SU-DHL-6 (cell line): ENCODE measurements around the gene TTI1.

Experiments used
- H2AFZ ChIP-seq: fragments of 200-600 bp; sonication (generic); 2 replicates; pipeline ENCODE4 v1.6.1; 2014; ENCODE audit warnings: low read depth, mild to moderate bottlenecking, moderate library complexity, mixed read lengths, antibody characterized with exemption, low read length; ENCODE audit not compliant: severe bottlenecking
- H3F3A ChIP-seq: fragments of 200-600 bp; shearing (Covaris generic); 2 replicates; pipeline ENCODE4 v1.6.0; 2016; ENCODE audit warnings: antibody characterized with exemption, mild to moderate bottlenecking; ENCODE audit not compliant: insufficient read depth
- H3K27ac ChIP-seq: fragments of 200-600 bp; sonication (generic); 2 replicates; pipeline ENCODE4 v1.5.1; 2016; ENCODE audit warnings: low read depth, mild to moderate bottlenecking, low read length, moderate library complexity, mixed read lengths
- H3K27me3 ChIP-seq: fragments of 200-600 bp; sonication (generic), shearing (Covaris generic); 2 replicates; pipeline ENCODE4 v1.6.0; 2014; ENCODE audit warnings: mild to moderate bottlenecking, low read length
- H3K36me3 ChIP-seq: fragments of 200-600 bp; sonication (generic); 2 replicates; pipeline ENCODE4 v1.6.1; 2014; ENCODE audit warnings: mild to moderate bottlenecking, low read length, mixed read lengths
- H3K4me2 ChIP-seq: fragments of 300-600, 200-600 bp; shearing (Covaris generic), sonication (generic); 2 replicates; pipeline ENCODE4 v1.6.0; 2014; ENCODE audit warnings: low read length, low read depth, mild to moderate bottlenecking; ENCODE audit not compliant: poor library complexity, severe bottlenecking
- H3K4me3 ChIP-seq: fragments of 200-600 bp; sonication (generic); 2 replicates; pipeline ENCODE4 v1.5.1; 2014; ENCODE audit warnings: antibody characterized with exemption, low read length, mild to moderate bottlenecking, mixed read lengths; ENCODE audit not compliant: insufficient read depth, poor library complexity, severe bottlenecking
- H3K79me2 ChIP-seq: fragments of 200-600 bp; sonication (generic); 2 replicates; pipeline ENCODE4 v1.6.1; 2014; ENCODE audit warnings: mild to moderate bottlenecking, low read length, moderate library complexity; ENCODE audit not compliant: insufficient read depth
- H3K9ac ChIP-seq: fragments of 200-600 bp; sonication (generic); 2 replicates; pipeline ENCODE4 v1.7.0; 2014; ENCODE audit warnings: mild to moderate bottlenecking, low read length
- H3K9me2 ChIP-seq: fragments of 200-600 bp; sonication (generic); replicated peaks from 2 replicates; pipeline ENCODE4 v1.6.1; 2014; ENCODE audit warnings: low read length; ENCODE audit not compliant: insufficient read depth
- H3K9me3 ChIP-seq: fragments of 200-600 bp; sonication (generic); 2 replicates; pipeline ENCODE4 v1.6.1; 2014; ENCODE audit warnings: low read length, mixed read lengths; ENCODE audit not compliant: insufficient read depth
- H4K20me1 ChIP-seq: fragments of 200-600 bp; sonication (generic); 2 replicates; pipeline ENCODE4 v1.6.1; 2014; ENCODE audit warnings: low read depth, mild to moderate bottlenecking, antibody characterized with exemption, low read length, moderate library complexity, mixed read lengths
- EZH2phosphoT487 ChIP-seq: fragments of 200-600 bp; sonication (generic), shearing (Covaris generic); conservative IDR thresholded peaks from 2 replicates; pipeline ENCODE4 v1.6.1; 2018; ENCODE audit warnings: mild to moderate bottlenecking, antibody characterized with exemption, low read length, moderate library complexity, mixed read lengths
- TF ChIP-seq, protein P1 (sequence below): fragments of 200-600 bp; sonication (generic); IDR thresholded peaks from one replicate; pipeline ENCODE4 v1.5.1; 2017; ENCODE audit warnings: antibody characterized with exemption, mild to moderate bottlenecking, low read length, moderate library complexity; ENCODE audit not compliant: insufficient read depth, poor library complexity, severe bottlenecking

TTI1 gene

DNA sequence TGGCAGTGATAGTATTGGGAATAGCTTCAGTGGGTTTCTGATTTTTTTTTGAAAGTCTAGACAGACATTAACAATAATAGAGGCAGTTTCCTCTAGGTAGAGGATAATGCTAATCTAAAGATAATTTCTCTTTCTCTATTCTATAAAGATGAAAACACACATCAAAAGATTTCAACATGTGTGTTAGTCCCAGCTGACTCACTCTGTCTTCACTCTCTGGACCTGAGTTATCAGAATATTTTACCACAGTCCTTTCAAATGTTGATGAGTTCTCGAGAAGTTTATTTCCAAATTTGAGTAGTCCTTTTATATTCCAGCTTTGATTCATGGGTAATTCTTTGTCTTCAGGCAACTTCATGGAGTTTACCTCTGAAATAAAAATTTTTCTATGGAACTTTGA is 17.4 kb upstream of the TTI1 start:
- no peak for TF ChIP-seq EZH2phosphoT487
- TF ChIP-seq, protein P1, sequence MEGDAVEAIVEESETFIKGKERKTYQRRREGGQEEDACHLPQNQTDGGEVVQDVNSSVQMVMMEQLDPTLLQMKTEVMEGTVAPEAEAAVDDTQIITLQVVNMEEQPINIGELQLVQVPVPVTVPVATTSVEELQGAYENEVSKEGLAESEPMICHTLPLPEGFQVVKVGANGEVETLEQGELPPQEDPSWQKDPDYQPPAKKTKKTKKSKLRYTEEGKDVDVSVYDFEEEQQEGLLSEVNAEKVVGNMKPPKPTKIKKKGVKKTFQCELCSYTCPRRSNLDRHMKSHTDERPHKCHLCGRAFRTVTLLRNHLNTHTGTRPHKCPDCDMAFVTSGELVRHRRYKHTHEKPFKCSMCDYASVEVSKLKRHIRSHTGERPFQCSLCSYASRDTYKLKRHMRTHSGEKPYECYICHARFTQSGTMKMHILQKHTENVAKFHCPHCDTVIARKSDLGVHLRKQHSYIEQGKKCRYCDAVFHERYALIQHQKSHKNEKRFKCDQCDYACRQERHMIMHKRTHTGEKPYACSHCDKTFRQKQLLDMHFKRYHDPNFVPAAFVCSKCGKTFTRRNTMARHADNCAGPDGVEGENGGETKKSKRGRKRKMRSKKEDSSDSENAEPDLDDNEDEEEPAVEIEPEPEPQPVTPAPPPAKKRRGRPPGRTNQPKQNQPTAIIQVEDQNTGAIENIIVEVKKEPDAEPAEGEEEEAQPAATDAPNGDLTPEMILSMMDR, result no peak
- Histone ChIP-seq H3K27me3 (no peaks in the 10 kb centered on the region), H3K36me3 (peaks cover 36% of the 10 kb centered on the region), H3K4me2 (no peak overlapping the region), H3K27ac (no peak overlapping the region), H3K9me3 (no peaks in the 10 kb centered on the region), H3K79me2 (peaks cover 80% of the 10 kb centered on the region), H3K4me3 (no peak overlapping the region), H2AFZ (no peak overlapping the region), H3K9me2 (no peaks in the 10 kb centered on the region), H4K20me1 (peaks cover 19% of the 10 kb centered on the region), H3F3A (no peaks in the 10 kb centered on the region), H3K9ac (no peak overlapping the region)

DNA sequence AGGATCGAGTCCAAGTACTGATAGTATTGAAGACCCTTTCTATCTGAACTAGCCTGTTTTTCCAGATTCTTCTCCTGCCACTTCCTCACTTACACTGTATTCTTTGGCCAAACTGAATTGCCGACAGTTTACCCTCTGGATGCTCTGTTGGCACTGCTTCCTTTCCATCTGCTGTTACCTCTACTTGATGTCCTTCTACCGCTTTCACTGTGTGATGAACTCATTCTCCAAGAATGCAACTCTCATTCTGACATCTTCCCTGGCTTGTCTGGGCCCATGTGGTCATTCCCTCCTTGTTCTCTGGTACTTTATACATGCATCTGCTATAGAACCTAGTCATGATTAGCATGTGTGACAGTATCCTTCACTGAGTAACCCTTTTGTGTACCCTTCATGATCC is 16.5 kb upstream of the TTI1 start:
- Histone ChIP-seq H3K9ac (no peak overlapping the region), H3K36me3 (peaks cover 36% of the 10 kb centered on the region)

DNA sequence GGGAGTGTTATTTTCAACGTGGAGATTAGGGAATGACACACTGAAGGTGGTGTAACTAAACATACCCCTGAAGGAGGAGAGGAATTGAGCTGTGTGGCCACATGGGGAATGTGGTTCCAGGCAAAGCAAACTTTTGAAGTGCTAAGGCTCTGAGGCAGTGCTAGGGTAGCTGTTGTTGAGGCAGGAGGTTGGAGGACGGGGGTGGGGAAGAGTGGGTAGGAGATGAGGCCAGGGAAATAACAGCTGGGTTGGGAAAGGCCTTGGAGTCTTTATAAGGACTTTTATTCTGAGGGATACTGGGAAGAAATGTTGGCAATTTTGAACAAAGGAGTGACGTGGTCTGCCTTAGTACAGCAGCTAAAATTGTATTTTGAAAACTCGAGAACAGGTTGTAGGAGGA is 13.3 kb upstream of the TTI1 start:
- Histone ChIP-seq H3K4me3 (no peak overlapping the region), H4K20me1 (peaks cover 21% of the 10 kb centered on the region), H3K36me3 (peaks cover 39% of the 10 kb centered on the region), H3K9ac (no peak overlapping the region), H3K4me2 (no peak overlapping the region), H3F3A (no peaks in the 10 kb centered on the region), H3K27me3 (no peaks in the 10 kb centered on the region), H3K79me2 (peaks cover 69% of the 10 kb centered on the region), H3K9me2 (no peaks in the 10 kb centered on the region), H3K27ac (no peak overlapping the region), H2AFZ (no peak overlapping the region), H3K9me3 (no peaks in the 10 kb centered on the region)
- TF ChIP-seq EZH2phosphoT487, result no peak
- TF ChIP-seq, protein P1, result no peak

More for the DNA sequence above, 16.5 kb upstream of the TTI1 start:
- Histone ChIP-seq H3K4me2 (no peak overlapping the region), H3K4me3 (no peak overlapping the region), H3K27ac (no peak overlapping the region), H3K79me2 (peaks cover 75% of the 10 kb centered on the region), H3K27me3 (no peaks in the 10 kb centered on the region), H2AFZ (no peak overlapping the region), H3K9me2 (no peaks in the 10 kb centered on the region), H3F3A (no peaks in the 10 kb centered on the region), H3K9me3 (no peaks in the 10 kb centered on the region), H4K20me1 (peaks cover 19% of the 10 kb centered on the region)
- no peak for TF ChIP-seq EZH2phosphoT487
- TF ChIP-seq, protein P1, result no peak

DNA sequence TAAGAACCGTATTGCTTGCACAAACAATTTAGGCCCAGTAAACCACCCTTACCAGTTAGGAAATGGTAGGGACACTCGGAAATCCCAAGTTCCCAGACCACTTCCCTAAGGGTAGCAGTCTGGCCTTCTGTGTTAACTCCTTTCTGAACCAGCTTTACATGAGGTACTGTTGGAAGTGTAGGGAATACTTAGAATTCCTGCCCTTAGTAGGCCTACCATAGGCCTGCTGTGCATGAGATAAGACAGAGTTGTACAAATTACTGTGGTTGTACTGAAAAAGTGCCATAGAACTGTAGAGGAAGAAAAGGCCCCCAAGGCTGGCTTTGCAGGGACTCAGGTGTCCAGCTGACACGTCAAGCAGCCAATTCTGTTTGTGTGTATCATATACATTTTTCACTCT is 11.4 kb upstream of the TTI1 start:
- Histone ChIP-seq H3K36me3 (peaks cover 42% of the 10 kb centered on the region; the same call in 1 of the 2 replicates), H3K9me3 (no peaks in the 10 kb centered on the region), H4K20me1 (peaks cover 25% of the 10 kb centered on the region), H3F3A (peaks cover 7% of the 10 kb centered on the region; the same call in 1 of the 2 replicates), H3K4me2 (no peak overlapping the region), H3K9ac (no peak overlapping the region), H2AFZ (no peak overlapping the region), H3K27ac (no peak overlapping the region), H3K79me2 (peaks cover 69% of the 10 kb centered on the region), H3K4me3 (no peak overlapping the region), H3K27me3 (no peaks in the 10 kb centered on the region), H3K9me2 (no peaks in the 10 kb centered on the region)
- TF ChIP-seq, protein P1, result no peak
- TF ChIP-seq EZH2phosphoT487, result no peak
